ENCODE measurements around the gene IFT52.
A peak's percentile ranks its signal among the peaks of the same experiment; 100 is the strongest.
"Not testable (repeated sequence)": the region's sequence is repeated elsewhere in the genome, so short reads cannot be mapped to it uniquely, and the experiment has no call there.

Gene IFT52

GRCh38 chr20:43653966-43654365 is 63.2 kb downstream of the IFT52 start:
- no peak for DNase-seq

GRCh38 chr20:43655176-43655575 is 64.4 kb downstream of the IFT52 start:
- not testable (repeated sequence) for DNase-seq

DNA sequence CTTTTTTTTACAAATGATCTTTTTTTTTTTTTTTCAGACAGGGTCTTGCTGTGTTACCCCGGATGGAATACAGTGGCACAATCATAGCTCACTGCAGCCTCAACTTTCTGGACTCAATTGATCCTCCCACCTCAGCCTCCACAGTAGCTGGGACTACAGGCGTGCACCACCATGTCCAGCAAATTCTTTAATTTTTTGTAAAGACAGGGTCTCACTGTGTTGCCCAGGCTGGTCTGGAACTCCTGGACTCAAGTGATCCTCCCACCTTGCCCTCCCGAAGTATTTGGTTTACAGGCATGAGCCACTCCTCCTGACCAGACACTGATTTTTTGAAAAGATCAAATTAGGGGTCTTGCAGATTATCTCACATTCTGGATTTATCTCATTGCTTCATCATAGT is 65.2 kb downstream of the IFT52 start:
- DNase-seq: no peak

- DNase-seq: peak; percentile 50
These were observed 67.5 kb downstream of the IFT52 start for GRCh38 chr20:43658069-43658722.

GRCh38 chr20:43658723-43659419 is 68.1 kb downstream of the IFT52 start:
- DNase-seq: no peak

GRCh38 chr20:43662943-43663655 is 72.4 kb downstream of the IFT52 start:
- no peak for DNase-seq

DNA sequence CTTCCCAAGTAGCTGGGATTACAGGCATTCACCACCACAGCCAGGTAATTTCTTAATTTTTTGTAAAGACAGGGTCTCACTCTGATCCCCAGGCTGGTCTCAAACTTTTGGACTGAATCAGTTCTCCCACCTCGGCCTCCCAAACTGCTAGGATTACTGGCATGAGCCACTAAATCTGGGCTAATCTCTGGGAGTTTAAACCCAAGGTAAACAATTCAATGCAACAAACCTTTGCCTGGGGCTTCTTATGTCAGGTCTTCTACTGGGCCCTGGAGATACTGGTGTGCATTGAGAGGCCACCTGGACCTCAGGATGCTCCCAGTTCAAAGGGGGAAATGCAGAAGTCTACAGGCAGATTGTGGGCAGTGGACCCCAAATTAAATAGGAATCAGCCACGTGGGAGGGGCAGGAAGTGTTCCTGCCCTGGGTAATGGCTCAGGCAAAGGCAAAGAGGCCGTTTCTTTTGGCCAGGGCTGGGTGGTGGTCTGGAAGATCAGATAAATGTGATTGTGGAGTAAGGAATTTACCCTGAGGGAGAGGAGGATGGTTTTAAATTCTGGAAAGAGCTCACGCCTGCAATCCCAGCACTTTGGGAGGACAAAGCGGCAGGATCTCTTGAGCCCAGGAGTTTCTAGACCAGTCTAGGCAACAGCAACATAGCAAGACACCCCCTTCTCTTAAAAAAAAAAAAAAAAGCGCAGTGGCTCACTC is 74.9 kb downstream of the IFT52 start:
- DNase-seq: no peak

DNA sequence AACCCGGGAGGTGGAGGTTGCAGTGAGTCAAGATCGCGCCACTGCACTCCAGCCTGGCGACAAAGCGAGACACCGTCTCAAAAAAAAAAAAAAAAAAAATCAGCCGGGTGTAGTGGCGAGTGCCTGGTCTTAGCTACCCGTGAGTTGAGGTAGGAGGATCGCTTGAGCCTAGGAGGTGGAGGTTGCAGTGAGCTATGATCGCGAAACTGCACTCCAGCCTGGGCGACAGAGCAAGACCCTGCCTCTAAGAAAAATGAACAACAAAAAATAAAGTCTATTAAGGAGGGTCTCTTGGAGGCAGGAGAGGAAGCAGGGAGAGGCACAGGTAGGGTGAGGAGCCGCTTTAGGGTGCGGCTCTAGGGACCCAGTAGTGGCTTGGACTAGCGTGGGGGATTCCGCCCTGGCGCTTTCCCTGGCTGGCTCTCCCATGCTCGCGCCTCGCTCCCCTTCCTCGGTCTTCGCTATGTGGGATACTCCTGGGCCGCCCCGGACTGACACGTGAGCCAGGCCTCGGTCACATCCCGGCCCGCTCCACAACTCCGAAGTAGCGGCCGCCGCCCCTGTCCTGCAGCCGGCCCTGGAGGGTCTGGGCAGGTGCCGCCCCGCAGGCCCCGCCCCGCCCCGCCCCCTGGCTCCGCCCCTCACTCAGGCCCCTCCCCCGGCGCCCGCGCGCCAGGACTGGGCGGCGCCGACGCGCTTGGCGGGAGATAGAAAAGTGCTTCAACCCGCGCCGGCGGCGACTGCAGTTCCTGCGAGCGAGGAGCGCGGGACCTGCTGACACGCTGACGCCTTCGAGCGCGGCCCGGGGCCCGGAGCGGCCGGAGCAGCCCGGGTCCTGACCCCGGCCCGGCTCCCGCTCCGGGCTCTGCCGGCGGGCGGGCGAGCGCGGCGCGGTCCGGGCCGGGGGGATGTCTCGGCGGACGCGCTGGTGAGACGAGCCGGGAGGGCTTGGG is 75.9 kb downstream of the IFT52 start, which contains the start of gene MYBL2:
Gene MYBL2, plus strand, starts transcription at position 739 of the 953 bp plus-strand sequence. Its CDS starts 170 bp downstream, at position 909.
- peak; percentile 63 for DNase-seq

DNA sequence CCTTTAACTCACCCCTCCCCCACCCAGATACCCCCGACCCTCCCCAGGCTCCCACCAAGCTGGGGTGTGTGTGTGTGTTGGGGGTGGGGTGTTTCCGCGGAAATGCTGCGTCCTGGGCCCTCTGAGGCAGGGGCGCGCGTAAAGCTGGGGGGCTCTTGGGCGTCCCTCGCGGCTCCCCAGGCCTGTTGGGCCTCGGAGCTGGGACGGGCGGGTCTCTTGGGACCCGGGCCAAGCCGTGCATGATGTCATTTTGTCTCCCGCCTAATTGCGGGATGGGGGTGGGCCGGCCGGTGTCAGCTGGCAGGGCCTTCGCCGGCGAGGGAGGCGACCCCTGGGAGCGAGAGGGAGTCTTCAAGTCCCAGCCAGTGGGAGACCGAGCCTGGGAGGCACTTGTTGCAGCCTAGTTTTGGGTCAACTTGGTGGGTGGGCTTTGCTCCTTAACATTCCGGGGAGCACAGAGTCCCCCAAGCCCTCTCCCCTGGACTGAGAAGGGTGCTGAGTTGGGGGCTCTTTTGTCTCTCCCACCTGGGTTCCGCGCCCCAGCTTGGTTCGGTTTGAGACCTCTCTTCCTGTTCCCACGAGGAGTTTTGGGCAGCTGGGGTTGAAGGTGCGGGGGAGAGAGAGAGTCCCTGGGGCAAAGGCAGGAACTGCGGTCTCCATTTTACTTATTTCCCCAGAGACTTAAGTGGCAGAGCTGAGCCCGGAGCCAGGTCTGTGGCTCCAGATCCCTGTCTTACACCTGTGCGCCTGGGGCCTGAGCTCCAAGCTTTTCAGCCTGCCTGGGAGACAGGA is 76.8 kb downstream of the IFT52 start:
- peak; percentile 34 for DNase-seq

GRCh38 chr20:43669332-43669731 is 78.6 kb downstream of the IFT52 start:
- no peak for DNase-seq

DNA sequence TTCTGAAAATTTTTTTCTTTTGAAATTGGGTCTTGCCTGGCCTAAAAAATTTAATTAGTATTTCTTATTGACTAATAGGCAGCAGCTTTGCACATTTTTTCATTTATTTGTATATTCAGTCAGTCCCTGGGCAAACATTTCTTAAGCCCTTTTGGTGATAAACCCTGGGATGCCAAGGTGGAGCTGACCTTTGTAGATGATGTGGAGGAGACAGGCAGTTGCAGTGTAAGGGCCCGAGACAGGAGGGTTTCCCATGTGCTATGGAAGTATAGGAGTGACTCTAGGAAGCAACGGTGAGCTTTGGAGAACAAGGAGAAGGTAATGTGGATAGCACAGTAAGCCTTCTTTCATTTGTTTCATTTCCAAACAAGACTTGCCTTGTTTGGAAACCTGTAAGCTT is 79.7 kb downstream of the IFT52 start:
- no peak for DNase-seq

- no peak for DNase-seq
These were observed 85.6 kb downstream of the IFT52 start for GRCh38 chr20:43676368-43676767.

DNA sequence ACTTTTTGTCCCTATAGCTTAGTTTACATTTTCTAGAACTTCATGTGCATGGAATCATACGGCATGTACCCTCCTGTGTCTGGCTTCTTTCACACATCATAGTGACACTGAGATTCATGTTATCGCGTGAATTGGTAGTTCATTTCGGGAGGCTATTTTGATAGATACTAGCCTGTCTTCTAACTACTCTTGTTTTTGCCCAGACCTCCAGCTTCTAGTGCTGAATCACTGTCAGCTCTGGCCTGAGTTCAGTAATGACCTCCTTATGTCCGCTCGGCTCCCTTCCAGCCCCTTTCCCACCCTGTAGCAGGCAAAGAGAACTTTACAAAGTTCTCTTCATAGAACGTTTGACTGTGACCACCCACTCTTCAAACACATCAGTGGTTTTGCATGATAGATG is 90.2 kb downstream of the IFT52 start:
- DNase-seq: no peak

DNA sequence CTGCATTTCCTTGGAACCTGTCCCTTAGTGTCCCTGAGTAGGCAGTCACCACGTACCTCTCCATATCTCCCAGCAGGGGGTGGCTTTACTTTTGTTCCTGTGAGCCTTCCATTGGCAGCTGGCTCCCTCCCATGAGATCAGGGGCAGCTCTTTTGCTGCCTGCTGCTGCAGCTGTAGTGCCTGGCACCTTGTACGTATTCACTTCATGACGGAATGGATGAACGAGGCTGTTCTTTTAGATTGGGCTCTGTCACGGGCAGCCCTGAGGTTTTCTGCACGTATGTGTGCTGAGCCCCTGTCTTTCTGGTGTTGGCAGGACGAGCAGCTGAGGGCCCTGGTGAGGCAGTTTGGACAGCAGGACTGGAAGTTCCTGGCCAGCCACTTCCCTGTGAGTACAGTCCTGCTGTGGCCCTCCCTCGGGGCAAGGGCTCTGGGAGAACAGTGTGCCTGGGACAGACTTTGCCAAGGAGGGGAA is 90.8 kb downstream of the IFT52 start:
- no peak for DNase-seq

- no peak for DNase-seq
These were observed 91.3 kb downstream of the IFT52 start for GRCh38 chr20:43681991-43682410.

- no peak for DNase-seq
These were observed 91.7 kb downstream of the IFT52 start for GRCh38 chr20:43682446-43682845.

DNA sequence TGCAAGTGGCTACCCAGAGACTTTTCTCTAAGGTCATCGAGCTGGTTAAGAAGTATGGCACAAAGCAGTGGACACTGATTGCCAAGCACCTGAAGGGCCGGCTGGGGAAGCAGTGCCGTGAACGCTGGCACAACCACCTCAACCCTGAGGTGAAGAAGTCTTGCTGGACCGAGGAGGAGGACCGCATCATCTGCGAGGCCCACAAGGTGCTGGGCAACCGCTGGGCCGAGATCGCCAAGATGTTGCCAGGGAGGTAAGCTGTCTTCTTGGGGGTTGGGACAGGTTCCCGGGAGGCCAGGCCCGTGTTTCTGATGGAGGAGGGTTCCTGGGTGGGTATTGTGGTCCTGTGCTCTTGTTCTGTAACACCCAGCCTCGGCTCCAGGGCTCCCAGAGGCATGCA is 96.1 kb downstream of the IFT52 start:
- DNase-seq: no peak

GRCh38 chr20:43689165-43689564 is 98.4 kb downstream of the IFT52 start:
- DNase-seq: no peak

GRCh38 chr20:43690943-43691598 is 100.3 kb downstream of the IFT52 start:
- DNase-seq: no peak

DNA sequence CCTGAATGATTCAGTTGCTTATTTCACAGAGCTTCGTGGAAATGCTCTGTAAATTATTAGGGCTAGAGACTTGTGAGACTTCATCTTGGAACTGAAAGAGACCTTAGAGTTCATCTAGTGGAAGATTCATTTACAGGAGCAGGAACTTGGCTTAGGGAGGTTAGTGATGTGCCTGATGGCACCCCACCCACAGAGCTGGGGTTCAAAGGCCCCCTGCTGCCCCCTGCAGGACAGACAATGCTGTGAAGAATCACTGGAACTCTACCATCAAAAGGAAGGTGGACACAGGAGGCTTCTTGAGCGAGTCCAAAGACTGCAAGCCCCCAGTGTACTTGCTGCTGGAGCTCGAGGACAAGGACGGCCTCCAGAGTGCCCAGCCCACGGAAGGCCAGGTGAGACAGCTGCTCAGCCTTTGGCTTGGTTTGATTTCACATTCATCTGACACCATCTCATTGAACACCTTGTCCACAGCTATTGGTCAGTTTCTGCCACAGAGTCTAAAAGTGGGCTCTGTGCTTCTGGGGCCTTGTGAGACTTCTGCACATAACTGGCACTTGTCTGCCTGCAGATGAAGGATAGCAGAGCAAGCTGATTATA is 101.3 kb downstream of the IFT52 start:
- peak; percentile 27 for DNase-seq
